ENCODE results near the gene BRD4. TPM values are rescaled to one million over a fixed set of nuclear protein-coding genes. Genes with fewer than 3 reads are reported as not detected.

BRD4 gene
- total and polyA plus RNA-seq, 2 of the 13 experiments (the other 11 are each of a cell fraction or from before 2014, with no cell fraction given): 10.5 to 11.4 TPM

DNA sequence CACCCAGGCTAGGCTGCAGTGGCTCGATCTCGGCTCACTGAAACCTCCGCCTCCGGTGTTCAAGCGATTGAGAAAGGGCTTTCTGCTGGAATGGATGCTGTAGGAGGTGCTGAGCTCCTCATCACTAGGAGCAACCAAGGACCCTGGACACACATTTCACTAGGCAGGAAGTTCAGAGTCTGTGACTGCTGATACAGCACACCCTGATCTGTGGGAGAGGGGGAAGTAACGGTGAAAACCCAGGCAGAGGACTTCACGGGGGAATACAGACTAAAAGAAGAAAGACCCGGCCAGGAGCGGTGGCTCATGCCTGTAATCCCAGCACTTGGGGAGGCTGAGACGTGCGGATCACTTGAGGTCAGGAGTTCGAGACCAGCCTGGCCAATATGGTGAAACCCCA lies 119.6 kb downstream of the BRD4 start:
- Histone ChIP-seq H3K27me3 (ENCODE audit: control insufficient read depth in 1 of 2, insufficient read depth in 2 of 2, low read length in 2 of 2) (peaks cover 0 to 2% of the 10 kb centered on the region in 2 experiments; a peak in 2 of 5 replicates), H2AFZ (ENCODE audit: low read length) (no peak overlapping the region), H3K4me3 (replicated peaks in 1 of 3; ENCODE audit: insufficient read depth in 1 of 3, low read depth in 2 of 3, low read length in 3 of 3) (no peak overlapping the region), H4K20me1 (ENCODE audit: insufficient read depth, low read length) (no peaks in the 10 kb centered on the region), H3K36me3 (replicated peaks in 1 of 2; ENCODE audit: control insufficient read depth in 1 of 2, insufficient read depth in 2 of 2, low read length in 2 of 2) (no peaks in the 10 kb centered on the region), H3K9ac (ENCODE audit: insufficient read depth, low read depth, low read length) (no peak overlapping the region), H3K79me2 (ENCODE audit: insufficient read depth, low read length) (no peaks in the 10 kb centered on the region), H3K9me3 (ENCODE audit: low read length) (no peaks in the 10 kb centered on the region), H3K4me1 (ENCODE audit: insufficient read depth, low read length) (peaks cover 19% of the 10 kb centered on the region; the same call in 1 of the 2 replicates), H3K27ac (ENCODE audit: extremely low read length, insufficient read depth, low read length) (no peak overlapping the region), H3K4me2 (ENCODE audit: low read depth, low read length) (no peak overlapping the region)
- no TSS peak for BruUV-seq (replicated peaks)
- intact Hi-C loops (cut with micrococcal nuclease; ENCODE audit: unreplicated experiment): no loop called here
- no peak for FAIRE-seq
- ChIA-PET CTCF (ENCODE audit: low intra/inter-chr PET ratio, low total read pairs) (no interaction called here), POLR2A (no interaction called here)
- no peak for DNase-seq (ENCODE audit: low spot score)
- 68% methylated on average over 12 of the region's 12 CpGs for WGBS (ENCODE audit: low lambda C conversion rate)
- ATAC-seq: no peak
- in situ Hi-C loops (cut with HindIII; ENCODE audit: extremely low pct_ligation_motif_present, low pct_unique_long_range_greater_than_20kb): no loop called here
- TF ChIP-seq, protein P1, sequence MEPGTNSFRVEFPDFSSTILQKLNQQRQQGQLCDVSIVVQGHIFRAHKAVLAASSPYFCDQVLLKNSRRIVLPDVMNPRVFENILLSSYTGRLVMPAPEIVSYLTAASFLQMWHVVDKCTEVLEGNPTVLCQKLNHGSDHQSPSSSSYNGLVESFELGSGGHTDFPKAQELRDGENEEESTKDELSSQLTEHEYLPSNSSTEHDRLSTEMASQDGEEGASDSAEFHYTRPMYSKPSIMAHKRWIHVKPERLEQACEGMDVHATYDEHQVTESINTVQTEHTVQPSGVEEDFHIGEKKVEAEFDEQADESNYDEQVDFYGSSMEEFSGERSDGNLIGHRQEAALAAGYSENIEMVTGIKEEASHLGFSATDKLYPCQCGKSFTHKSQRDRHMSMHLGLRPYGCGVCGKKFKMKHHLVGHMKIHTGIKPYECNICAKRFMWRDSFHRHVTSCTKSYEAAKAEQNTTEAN (CRISPR knock-in tag; conservative IDR thresholded peaks at IDR 0.05): no peak
- TF ChIP-seq MLLT10 (CRISPR knock-in tag; IDR thresholded peaks at IDR 0.05) (no peak), ZNF234 (CRISPR knock-in tag; conservative IDR thresholded peaks at IDR 0.05) (no peak), NCOR1 (IDR thresholded peaks at IDR 0.05; ENCODE audit: borderline replicate concordance, low read length) (no peak), HNRNPH1 (optimal IDR thresholded peaks at IDR 0.05; ENCODE audit: low read depth, low read length) (no peak), TAF15 (IDR thresholded peaks at IDR 0.05; ENCODE audit: low read depth, low read length, poor library complexity, severe bottlenecking) (no peak), TARDBP (CRISPR knock-in tag; IDR thresholded peaks at IDR 0.05) (no peak), MAFK (conservative IDR thresholded peaks at IDR 0.05 in 1 of 2, IDR thresholded peaks at IDR 0.05 in 1 of 2; ENCODE audit: low read length in 2 of 2) (no peak), ZNF777 (CRISPR knock-in tag; IDR thresholded peaks at IDR 0.05) (no peak), SMAD1 (CRISPR knock-in tag; IDR thresholded peaks at IDR 0.05; ENCODE audit: borderline replicate concordance, low read depth) (no peak), RORA (CRISPR knock-in tag; IDR thresholded peaks at IDR 0.05) (no peak), ZNF263 (CRISPR knock-in tag; IDR thresholded peaks at IDR 0.05) (no peak), HDAC6 (IDR thresholded peaks at IDR 0.05; ENCODE audit: low read depth, low read length) (no peak), NFRKB (IDR thresholded peaks at IDR 0.05) (no peak)
- TF ChIP-seq, protein P2, sequence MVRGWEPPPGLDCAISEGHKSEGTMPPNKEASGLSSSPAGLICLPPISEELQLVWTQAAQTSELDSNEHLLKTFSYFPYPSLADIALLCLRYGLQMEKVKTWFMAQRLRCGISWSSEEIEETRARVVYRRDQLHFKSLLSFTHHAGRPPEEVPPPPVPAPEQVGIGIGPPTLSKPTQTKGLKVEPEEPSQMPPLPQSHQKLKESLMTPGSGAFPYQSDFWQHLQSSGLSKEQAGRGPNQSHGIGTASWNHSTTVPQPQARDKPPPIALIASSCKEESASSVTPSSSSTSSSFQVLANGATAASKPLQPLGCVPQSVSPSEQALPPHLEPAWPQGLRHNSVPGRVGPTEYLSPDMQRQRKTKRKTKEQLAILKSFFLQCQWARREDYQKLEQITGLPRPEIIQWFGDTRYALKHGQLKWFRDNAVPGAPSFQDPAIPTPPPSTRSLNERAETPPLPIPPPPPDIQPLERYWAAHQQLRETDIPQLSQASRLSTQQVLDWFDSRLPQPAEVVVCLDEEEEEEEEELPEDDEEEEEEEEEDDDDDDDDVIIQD (CRISPR knock-in tag; IDR thresholded peaks at IDR 0.05; ENCODE audit: low read depth): no peak
- TF ChIP-seq, protein P3, sequence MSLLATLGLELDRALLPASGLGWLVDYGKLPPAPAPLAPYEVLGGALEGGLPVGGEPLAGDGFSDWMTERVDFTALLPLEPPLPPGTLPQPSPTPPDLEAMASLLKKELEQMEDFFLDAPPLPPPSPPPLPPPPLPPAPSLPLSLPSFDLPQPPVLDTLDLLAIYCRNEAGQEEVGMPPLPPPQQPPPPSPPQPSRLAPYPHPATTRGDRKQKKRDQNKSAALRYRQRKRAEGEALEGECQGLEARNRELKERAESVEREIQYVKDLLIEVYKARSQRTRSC (CRISPR knock-in tag; IDR thresholded peaks at IDR 0.05; ENCODE audit: low read depth): no peak
